ENCODE results near the gene SCYL2. TPM values are rescaled to one million over a fixed set of nuclear protein-coding genes. Genes with fewer than 3 reads are reported as not detected.

SCYL2 gene
- total RNA-seq, 1 experiment from 2014 or later: 35.8 TPM

DNA sequence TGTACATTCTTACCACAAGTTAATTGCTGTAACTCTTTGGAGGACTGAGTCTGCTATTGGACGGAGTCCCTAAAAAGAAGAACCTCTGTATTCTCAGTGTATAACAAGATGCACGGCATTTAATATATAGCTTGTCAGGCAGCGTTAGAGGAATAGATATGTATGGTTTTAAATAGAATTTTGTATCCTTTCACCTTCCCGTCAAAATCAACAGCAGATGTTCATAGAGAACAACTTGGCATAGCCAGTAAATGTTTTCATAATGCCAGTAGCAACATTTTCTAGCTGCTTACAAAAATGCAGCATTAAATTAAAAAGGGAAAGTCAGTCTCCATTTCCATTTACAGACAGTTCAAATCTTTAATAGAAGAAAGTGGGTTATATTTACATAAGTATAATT is 6.8 kb downstream of the SCYL2 start:
- Histone ChIP-seq H2AFZ (ENCODE audit: low read length) (no peak overlapping the region), H3K27me3 (ENCODE audit: low read length) (no peaks in the 10 kb centered on the region), H3K9me3 (ENCODE audit: low read length) (no peaks in the 10 kb centered on the region), H4K20me1 (ENCODE audit: low read length) (peaks cover 9% of the 10 kb centered on the region), H3K9me2 (replicated peaks; ENCODE audit: low read length) (no peaks in the 10 kb centered on the region), H3K4me3 (ENCODE audit: low read length) (no peak overlapping the region), H3K79me2 (ENCODE audit: low read length) (peaks cover 91% of the 10 kb centered on the region), H3K4me1 (ENCODE audit: insufficient read depth, low read length) (peaks cover 10% of the 10 kb centered on the region), H3K4me2 (ENCODE audit: low read length) (no peak overlapping the region), H3K9ac (ENCODE audit: low read length) (no peak overlapping the region), H3F3A (ENCODE audit: low read length, unreplicated experiment) (no peaks in the 10 kb centered on the region), H3K36me3 (ENCODE audit: low read depth, low read length) (no peaks in the 10 kb centered on the region), H3K27ac (ENCODE audit: low read length) (no peak overlapping the region)
- TF ChIP-seq EZH2phosphoT487 (IDR thresholded peaks at IDR 0.05; ENCODE audit: borderline replicate concordance, low read length): no peak
- TF ChIP-seq, protein P1, sequence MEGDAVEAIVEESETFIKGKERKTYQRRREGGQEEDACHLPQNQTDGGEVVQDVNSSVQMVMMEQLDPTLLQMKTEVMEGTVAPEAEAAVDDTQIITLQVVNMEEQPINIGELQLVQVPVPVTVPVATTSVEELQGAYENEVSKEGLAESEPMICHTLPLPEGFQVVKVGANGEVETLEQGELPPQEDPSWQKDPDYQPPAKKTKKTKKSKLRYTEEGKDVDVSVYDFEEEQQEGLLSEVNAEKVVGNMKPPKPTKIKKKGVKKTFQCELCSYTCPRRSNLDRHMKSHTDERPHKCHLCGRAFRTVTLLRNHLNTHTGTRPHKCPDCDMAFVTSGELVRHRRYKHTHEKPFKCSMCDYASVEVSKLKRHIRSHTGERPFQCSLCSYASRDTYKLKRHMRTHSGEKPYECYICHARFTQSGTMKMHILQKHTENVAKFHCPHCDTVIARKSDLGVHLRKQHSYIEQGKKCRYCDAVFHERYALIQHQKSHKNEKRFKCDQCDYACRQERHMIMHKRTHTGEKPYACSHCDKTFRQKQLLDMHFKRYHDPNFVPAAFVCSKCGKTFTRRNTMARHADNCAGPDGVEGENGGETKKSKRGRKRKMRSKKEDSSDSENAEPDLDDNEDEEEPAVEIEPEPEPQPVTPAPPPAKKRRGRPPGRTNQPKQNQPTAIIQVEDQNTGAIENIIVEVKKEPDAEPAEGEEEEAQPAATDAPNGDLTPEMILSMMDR (conservative IDR thresholded peaks at IDR 0.05; ENCODE audit: low read depth, low read length): no peak
- TF ChIP-seq EZH2 (IDR thresholded peaks at IDR 0.05; ENCODE audit: low read length, unreplicated experiment): no peak
- POLR2A ChIA-PET (ENCODE audit: unreplicated experiment): no interaction called here
- intact Hi-C loops (cut with micrococcal nuclease): no loop called here
- BruUV-seq (replicated peaks): no TSS peak
- ATAC-seq: no peak
- CTCF ChIA-PET: no interaction called here
- no peak for DNase-seq

DNA sequence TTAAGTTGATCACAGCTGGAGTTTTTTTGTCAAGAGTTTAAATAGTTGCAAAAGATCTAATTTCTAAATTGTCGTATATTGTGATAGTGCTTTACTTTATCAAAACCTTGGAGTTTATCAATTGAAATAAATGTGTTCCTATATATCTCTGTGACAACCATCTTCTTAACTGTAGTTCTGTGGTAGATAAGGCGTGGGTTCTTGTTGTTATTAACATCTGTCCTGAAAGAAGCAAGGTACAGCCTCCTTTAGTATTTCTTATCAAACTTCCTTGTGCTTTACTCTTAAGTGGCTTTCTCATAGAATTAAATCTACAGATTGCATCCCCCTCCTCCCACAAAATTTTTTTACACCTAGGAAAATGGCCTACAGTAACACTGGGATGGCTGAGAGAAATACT is 7.3 kb downstream of the SCYL2 start:
- H3K4me3 ChIP-seq (ENCODE audit: low read length): no peak overlapping the region
- ATAC-seq (no peak), DNase-seq (no peak)
- H3K27ac ChIP-seq (ENCODE audit: low read length): no peak overlapping the region
- H2AFZ ChIP-seq (ENCODE audit: low read length): no peak overlapping the region
- H3K9me3 ChIP-seq (ENCODE audit: low read length): no peaks in the 10 kb centered on the region
- no peak overlapping the region for H3K4me2 ChIP-seq (ENCODE audit: low read length)
- ChIA-PET CTCF (interaction anchor here (0.7 kb wide), 1 partner anchor 110 kb away, joined by 3 read pairs; no protein-coding TSS in a partner anchor), POLR2A (ENCODE audit: unreplicated experiment) (no interaction called here)
- peaks cover 5% of the 10 kb centered on the region for H3K4me1 ChIP-seq (ENCODE audit: insufficient read depth, low read length)
- no peaks in the 10 kb centered on the region for H3K27me3 ChIP-seq (ENCODE audit: low read length)
- peaks cover 91% of the 10 kb centered on the region for H3K79me2 ChIP-seq (ENCODE audit: low read length)
- no peaks in the 10 kb centered on the region for H3K36me3 ChIP-seq (ENCODE audit: low read depth, low read length)
- BruUV-seq (replicated peaks): no TSS peak
- no peaks in the 10 kb centered on the region for H3K9me2 ChIP-seq (replicated peaks; ENCODE audit: low read length)
- TF ChIP-seq, protein P1 (conservative IDR thresholded peaks at IDR 0.05; ENCODE audit: low read depth, low read length): no peak
- no peak for TF ChIP-seq EZH2phosphoT487 (IDR thresholded peaks at IDR 0.05; ENCODE audit: borderline replicate concordance, low read length)
- no peak for TF ChIP-seq EZH2 (IDR thresholded peaks at IDR 0.05; ENCODE audit: low read length, unreplicated experiment)
- no peak overlapping the region for H3K9ac ChIP-seq (ENCODE audit: low read length)
- intact Hi-C loops (cut with micrococcal nuclease): no loop called here
- no peaks in the 10 kb centered on the region for H3F3A ChIP-seq (ENCODE audit: low read length, unreplicated experiment)
- H4K20me1 ChIP-seq (ENCODE audit: low read length): peaks cover 4% of the 10 kb centered on the region; the same call in 1 of the 2 replicates

DNA sequence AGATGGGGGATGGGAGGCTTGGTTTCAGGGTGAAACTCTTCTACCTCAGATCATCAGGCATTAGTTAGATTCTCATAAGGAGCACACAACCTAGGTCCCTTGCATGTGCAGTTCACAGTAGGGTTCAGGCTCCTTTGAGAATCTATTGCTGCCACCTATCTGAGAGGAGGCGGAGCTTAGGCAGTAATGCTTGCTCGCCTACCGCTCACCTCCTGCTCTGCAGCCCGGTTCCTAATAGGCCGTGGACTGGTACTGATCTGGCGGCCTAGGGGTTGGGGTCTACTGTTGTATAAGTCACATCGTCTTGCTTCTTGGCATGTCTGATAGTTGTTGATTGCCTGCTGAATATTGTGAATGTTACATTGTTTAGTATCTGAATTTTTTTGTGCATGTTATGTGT is 12.2 kb downstream of the SCYL2 start:
- DNase-seq: no peak
- H4K20me1 ChIP-seq (ENCODE audit: low read length): 0 out of 2 replicates have a peak, but pooled peaks cover 6% of the 10 kb centered on the region
- H3K4me2 ChIP-seq (ENCODE audit: low read length): no peak overlapping the region
- intact Hi-C loops (cut with micrococcal nuclease): no loop called here
- H3K27ac ChIP-seq (ENCODE audit: low read length): no peak overlapping the region
- no peak for ATAC-seq
- H3K9ac ChIP-seq (ENCODE audit: low read length): no peak overlapping the region
- H3K4me1 ChIP-seq (ENCODE audit: insufficient read depth, low read length): no peaks in the 10 kb centered on the region
- TF ChIP-seq, protein P1 (conservative IDR thresholded peaks at IDR 0.05; ENCODE audit: low read depth, low read length): no peak
- TF ChIP-seq EZH2 (IDR thresholded peaks at IDR 0.05; ENCODE audit: low read length, unreplicated experiment) (no peak), EZH2phosphoT487 (IDR thresholded peaks at IDR 0.05; ENCODE audit: borderline replicate concordance, low read length) (no peak)
- no peak overlapping the region for H3K4me3 ChIP-seq (ENCODE audit: low read length)
- no peak overlapping the region for H2AFZ ChIP-seq (ENCODE audit: low read length)
- H3F3A ChIP-seq (ENCODE audit: low read length, unreplicated experiment): no peaks in the 10 kb centered on the region
- no peaks in the 10 kb centered on the region for H3K27me3 ChIP-seq (ENCODE audit: low read length)
- H3K9me3 ChIP-seq (ENCODE audit: low read length): no peaks in the 10 kb centered on the region
- BruUV-seq (replicated peaks): no TSS peak
- peaks cover 58% of the 10 kb centered on the region for H3K79me2 ChIP-seq (ENCODE audit: low read length)
- no peaks in the 10 kb centered on the region for H3K36me3 ChIP-seq (ENCODE audit: low read depth, low read length)
- H3K9me2 ChIP-seq (replicated peaks; ENCODE audit: low read length): no peaks in the 10 kb centered on the region
- CTCF ChIA-PET: interaction anchor here (0.6 kb wide), 1 partner anchor 12 kb away, joined by 5 read pairs; the partner anchor contains the start of genes DEPDC4 and SCYL2
- POLR2A ChIA-PET (ENCODE audit: unreplicated experiment): no interaction called here
